ENCODE measurements around the gene THOC1.
A peak's percentile ranks its signal among the peaks of the same experiment; 100 is the strongest.

THOC1 gene

DNA sequence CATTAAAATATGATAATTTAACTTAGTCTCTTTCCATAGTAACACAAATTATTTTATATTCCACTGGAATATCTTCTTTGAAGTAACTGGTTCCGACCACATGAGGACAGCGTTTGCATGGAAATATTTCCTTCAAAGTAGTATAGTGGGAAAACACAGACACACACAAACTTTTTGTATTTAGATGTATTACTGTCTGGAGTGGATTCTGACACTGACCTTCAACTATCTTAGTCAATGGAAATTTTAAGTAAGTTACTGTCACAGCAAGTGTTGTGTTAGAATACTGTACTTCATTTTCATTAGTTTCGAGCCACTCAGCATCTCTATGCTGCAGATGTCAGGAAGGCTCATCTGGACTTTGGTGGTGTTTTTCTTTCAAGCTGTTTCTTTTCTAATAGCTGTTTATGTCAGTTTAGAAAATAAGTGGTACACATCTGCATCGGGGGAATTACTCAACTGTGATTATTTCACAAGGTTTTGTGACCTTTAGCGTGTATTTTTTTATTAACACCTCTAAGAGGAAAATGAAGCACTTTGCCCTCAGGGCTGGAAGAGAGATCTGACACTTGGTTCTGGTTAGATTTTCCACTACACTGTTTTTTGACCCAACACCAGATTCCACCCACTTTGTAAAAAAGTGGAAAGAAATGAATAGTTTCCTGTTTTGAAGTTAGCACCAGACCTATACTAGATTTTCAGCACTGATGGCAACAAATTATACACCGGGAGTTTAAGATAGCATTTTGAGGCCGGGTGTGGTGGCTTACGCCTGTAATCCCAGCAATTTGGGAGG is 18.9 kb upstream of the THOC1 start:
- DNase-seq: no peak
- no peaks in the 10 kb centered on the region for H3K4me1 ChIP-seq (ENCODE audit: control insufficient read depth, insufficient read depth, low read length, poor library complexity, severe bottlenecking)
- H3K27ac ChIP-seq (ENCODE audit: insufficient read depth, low read length, poor library complexity, severe bottlenecking): no peak overlapping the region
- no peaks in the 10 kb centered on the region for H3K9me3 ChIP-seq (ENCODE audit: control insufficient read depth, low read length)
- H3K36me3 ChIP-seq (ENCODE audit: control insufficient read depth, insufficient read depth, low read length): no peaks in the 10 kb centered on the region
- H3K4me3 ChIP-seq (ENCODE audit: insufficient read depth, low read depth, low read length, poor library complexity, severe bottlenecking): no peak overlapping the region
- no peaks in the 10 kb centered on the region for H3K27me3 ChIP-seq (replicated peaks; ENCODE audit: control insufficient read depth, insufficient read depth, low read length, poor library complexity, severe bottlenecking)

- Histone ChIP-seq H3K27me3 (replicated peaks; ENCODE audit: control insufficient read depth, insufficient read depth, low read length, poor library complexity, severe bottlenecking) (peaks cover 3% of the 10 kb centered on the region), H3K4me3 (ENCODE audit: insufficient read depth, low read depth, low read length, poor library complexity, severe bottlenecking) (no peak overlapping the region), H3K9me3 (ENCODE audit: control insufficient read depth, low read length) (no peaks in the 10 kb centered on the region), H3K4me1 (ENCODE audit: control insufficient read depth, insufficient read depth, low read length, poor library complexity, severe bottlenecking) (no peaks in the 10 kb centered on the region), H3K36me3 (ENCODE audit: control insufficient read depth, insufficient read depth, low read length) (no peaks in the 10 kb centered on the region), H3K27ac (ENCODE audit: insufficient read depth, low read length, poor library complexity, severe bottlenecking) (no peak overlapping the region)
- DNase-seq: no peak
Measured at GRCh38 chr18:285817-286216, 18.0 kb upstream of the THOC1 start.

DNA sequence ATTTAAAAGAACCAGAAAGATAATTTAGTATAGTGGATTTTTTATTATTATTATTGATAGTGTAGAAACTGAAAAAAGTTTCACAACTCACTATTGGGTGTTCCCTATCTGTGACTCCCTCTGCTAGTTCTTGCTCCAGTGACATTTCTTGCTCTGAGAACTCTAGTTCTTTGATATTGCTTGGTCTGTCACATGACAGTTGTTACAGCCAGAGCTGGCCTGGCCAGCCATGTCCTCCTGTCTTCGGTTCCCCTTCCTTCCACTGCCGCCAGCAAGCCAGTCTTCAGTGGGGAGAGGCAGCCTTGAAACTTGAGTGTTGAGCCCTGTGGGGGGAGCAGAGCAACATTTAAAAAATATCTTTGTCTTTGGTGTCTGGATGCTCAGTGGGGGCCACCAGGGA is 7.6 kb upstream of the THOC1 start:
- DNase-seq: no peak
- Histone ChIP-seq H3K27me3 (replicated peaks; ENCODE audit: control insufficient read depth, insufficient read depth, low read length, poor library complexity, severe bottlenecking) (no peaks in the 10 kb centered on the region), H3K27ac (ENCODE audit: insufficient read depth, low read length, poor library complexity, severe bottlenecking) (no peak overlapping the region), H3K36me3 (ENCODE audit: control insufficient read depth, insufficient read depth, low read length) (no peaks in the 10 kb centered on the region), H3K9me3 (ENCODE audit: control insufficient read depth, low read length) (no peaks in the 10 kb centered on the region), H3K4me3 (ENCODE audit: insufficient read depth, low read depth, low read length, poor library complexity, severe bottlenecking) (no peak overlapping the region), H3K4me1 (ENCODE audit: control insufficient read depth, insufficient read depth, low read length, poor library complexity, severe bottlenecking) (no peaks in the 10 kb centered on the region)

DNA sequence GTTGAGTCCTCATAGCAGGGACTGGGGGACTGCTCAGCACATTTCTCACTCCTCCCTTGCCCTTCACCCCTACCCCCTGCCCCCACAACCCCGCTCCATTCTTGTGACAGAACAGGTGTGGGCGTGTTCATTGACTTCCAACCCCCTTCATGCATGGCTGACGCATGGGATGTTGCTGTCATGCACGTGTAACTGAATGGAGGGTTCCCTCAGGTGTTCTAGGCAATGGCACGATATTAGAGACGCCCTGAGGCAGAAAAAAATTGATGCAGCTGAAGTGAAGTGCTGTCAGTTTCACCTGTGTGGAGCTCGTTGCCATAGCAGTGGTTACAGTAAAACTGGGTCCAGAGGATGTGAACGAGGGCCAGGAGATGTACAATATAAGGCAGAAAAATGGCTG is 6.5 kb upstream of the THOC1 start:
- no peak for DNase-seq
- Histone ChIP-seq H3K9me3 (ENCODE audit: control insufficient read depth, low read length) (no peaks in the 10 kb centered on the region), H3K4me3 (ENCODE audit: insufficient read depth, low read depth, low read length, poor library complexity, severe bottlenecking) (no peak overlapping the region), H3K4me1 (ENCODE audit: control insufficient read depth, insufficient read depth, low read length, poor library complexity, severe bottlenecking) (no peaks in the 10 kb centered on the region), H3K27me3 (replicated peaks; ENCODE audit: control insufficient read depth, insufficient read depth, low read length, poor library complexity, severe bottlenecking) (no peaks in the 10 kb centered on the region), H3K27ac (ENCODE audit: insufficient read depth, low read length, poor library complexity, severe bottlenecking) (no peak overlapping the region), H3K36me3 (ENCODE audit: control insufficient read depth, insufficient read depth, low read length) (no peaks in the 10 kb centered on the region)

DNA sequence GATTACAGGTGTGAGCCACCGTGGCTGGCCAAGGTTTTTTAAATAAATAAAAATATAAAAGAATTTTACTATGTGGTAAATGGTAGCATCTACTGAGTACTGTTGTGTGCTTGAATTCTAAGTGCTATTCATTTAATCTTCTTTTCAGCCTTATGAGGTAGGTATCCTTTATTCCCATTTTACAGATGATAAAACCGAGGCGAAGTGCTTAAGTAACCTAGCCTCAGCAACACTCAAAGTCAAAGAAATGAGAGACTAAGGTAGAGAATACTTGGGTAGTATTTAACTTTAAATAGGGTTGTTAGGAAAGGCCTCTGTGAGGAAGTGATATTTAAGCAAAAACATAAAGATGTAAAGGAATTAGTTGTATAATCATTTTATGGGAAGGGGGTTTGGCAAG is 5.7 kb upstream of the THOC1 start:
- H3K4me3 ChIP-seq (ENCODE audit: insufficient read depth, low read depth, low read length, poor library complexity, severe bottlenecking): no peak overlapping the region
- DNase-seq: no peak
- no peak overlapping the region for H3K27ac ChIP-seq (ENCODE audit: insufficient read depth, low read length, poor library complexity, severe bottlenecking)
- no peaks in the 10 kb centered on the region for H3K9me3 ChIP-seq (ENCODE audit: control insufficient read depth, low read length)
- H3K27me3 ChIP-seq (replicated peaks; ENCODE audit: control insufficient read depth, insufficient read depth, low read length, poor library complexity, severe bottlenecking): no peaks in the 10 kb centered on the region
- H3K36me3 ChIP-seq (ENCODE audit: control insufficient read depth, insufficient read depth, low read length): no peaks in the 10 kb centered on the region
- no peaks in the 10 kb centered on the region for H3K4me1 ChIP-seq (ENCODE audit: control insufficient read depth, insufficient read depth, low read length, poor library complexity, severe bottlenecking)

DNA sequence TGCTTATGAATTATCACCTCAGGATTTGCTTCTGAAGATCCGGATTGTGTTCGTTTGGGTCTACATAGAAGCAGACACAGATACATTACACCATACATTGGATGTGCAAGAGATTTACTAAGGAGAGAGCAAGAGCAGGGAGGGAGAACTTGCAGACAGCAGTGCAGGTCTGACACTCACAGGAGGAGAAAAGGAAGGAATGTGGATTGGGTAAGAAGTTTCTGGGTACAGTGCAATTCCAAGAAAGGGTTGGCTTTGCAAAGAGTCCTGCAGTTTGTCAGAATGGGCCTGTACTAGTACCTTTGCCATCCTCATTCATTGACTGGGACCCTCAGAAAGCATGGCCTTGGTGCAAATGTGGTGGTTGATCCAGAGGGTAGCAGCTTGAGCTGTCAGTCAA is 4.8 kb upstream of the THOC1 start:
- no peak overlapping the region for H3K4me3 ChIP-seq (ENCODE audit: insufficient read depth, low read depth, low read length, poor library complexity, severe bottlenecking)
- no peaks in the 10 kb centered on the region for H3K4me1 ChIP-seq (ENCODE audit: control insufficient read depth, insufficient read depth, low read length, poor library complexity, severe bottlenecking)
- H3K36me3 ChIP-seq (ENCODE audit: control insufficient read depth, insufficient read depth, low read length): no peaks in the 10 kb centered on the region
- no peaks in the 10 kb centered on the region for H3K9me3 ChIP-seq (ENCODE audit: control insufficient read depth, low read length)
- no peak overlapping the region for H3K27ac ChIP-seq (ENCODE audit: insufficient read depth, low read length, poor library complexity, severe bottlenecking)
- no peaks in the 10 kb centered on the region for H3K27me3 ChIP-seq (replicated peaks; ENCODE audit: control insufficient read depth, insufficient read depth, low read length, poor library complexity, severe bottlenecking)
- no peak for DNase-seq

DNA sequence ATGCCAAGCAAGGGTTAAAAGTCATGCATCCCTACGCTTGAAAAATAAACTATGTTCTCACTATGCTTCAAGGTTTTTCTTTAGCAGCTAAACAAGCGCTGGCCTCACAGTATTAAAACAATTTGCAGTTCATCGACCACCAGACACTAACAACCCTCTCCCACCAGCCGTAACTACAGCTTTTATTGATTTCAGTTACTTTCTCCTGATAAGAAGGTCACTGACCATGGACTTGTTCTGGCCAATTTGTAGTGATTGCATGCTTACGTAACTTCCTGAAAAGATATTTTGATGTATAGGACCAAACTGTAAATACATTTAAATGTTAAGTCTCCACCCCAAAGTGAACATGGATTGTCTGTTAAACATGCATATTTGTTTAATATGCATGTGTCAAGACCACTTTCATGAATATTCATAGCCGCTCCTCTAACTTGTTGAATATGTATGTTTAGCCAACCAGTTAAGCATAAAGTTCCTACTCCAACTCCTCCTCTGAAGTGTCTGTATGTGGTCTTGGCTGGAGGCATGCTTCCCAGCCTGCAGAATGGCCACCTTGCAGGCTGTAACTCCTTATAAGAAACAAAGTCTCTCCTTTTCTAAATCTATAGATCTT is 1.7 kb upstream of the THOC1 start:
- Histone ChIP-seq H3K27me3 (replicated peaks; ENCODE audit: control insufficient read depth, insufficient read depth, low read length, poor library complexity, severe bottlenecking) (no peaks in the 10 kb centered on the region), H3K27ac (ENCODE audit: insufficient read depth, low read length, poor library complexity, severe bottlenecking) (no peak overlapping the region), H3K4me3 (ENCODE audit: insufficient read depth, low read depth, low read length, poor library complexity, severe bottlenecking) (no peak overlapping the region), H3K4me1 (ENCODE audit: control insufficient read depth, insufficient read depth, low read length, poor library complexity, severe bottlenecking) (no peaks in the 10 kb centered on the region), H3K36me3 (ENCODE audit: control insufficient read depth, insufficient read depth, low read length) (no peaks in the 10 kb centered on the region), H3K9me3 (ENCODE audit: control insufficient read depth, low read length) (no peaks in the 10 kb centered on the region)
- no peak for DNase-seq

DNA sequence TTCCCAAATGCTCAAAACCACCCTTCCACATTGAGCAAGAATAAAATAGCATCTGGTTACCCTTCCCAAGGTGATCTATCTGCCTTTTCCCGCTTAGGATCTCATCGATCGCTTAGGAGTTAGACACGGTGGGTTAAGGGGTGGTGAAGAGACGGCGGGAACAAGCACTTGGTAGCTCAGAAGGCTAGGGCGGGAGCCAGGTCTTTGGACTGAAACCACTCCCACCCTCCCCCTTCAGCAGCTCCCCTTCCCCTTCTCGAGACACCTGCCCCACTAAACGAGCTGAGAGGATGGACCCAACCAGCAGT is 513 bp downstream of the THOC1 start:
- Histone ChIP-seq H3K36me3 (ENCODE audit: control insufficient read depth, insufficient read depth, low read length) (peaks cover 7% of the 10 kb centered on the region), H3K9me3 (ENCODE audit: control insufficient read depth, low read length) (no peaks in the 10 kb centered on the region), H3K4me1 (ENCODE audit: control insufficient read depth, insufficient read depth, low read length, poor library complexity, severe bottlenecking) (no peaks in the 10 kb centered on the region), H3K27me3 (replicated peaks; ENCODE audit: control insufficient read depth, insufficient read depth, low read length, poor library complexity, severe bottlenecking) (no peaks in the 10 kb centered on the region), H3K27ac (ENCODE audit: insufficient read depth, low read length, poor library complexity, severe bottlenecking) (peak overlapping the region; percentile 93), H3K4me3 (ENCODE audit: insufficient read depth, low read depth, low read length, poor library complexity, severe bottlenecking) (peak overlapping the region; percentile 83)
- DNase-seq: no peak

DNA sequence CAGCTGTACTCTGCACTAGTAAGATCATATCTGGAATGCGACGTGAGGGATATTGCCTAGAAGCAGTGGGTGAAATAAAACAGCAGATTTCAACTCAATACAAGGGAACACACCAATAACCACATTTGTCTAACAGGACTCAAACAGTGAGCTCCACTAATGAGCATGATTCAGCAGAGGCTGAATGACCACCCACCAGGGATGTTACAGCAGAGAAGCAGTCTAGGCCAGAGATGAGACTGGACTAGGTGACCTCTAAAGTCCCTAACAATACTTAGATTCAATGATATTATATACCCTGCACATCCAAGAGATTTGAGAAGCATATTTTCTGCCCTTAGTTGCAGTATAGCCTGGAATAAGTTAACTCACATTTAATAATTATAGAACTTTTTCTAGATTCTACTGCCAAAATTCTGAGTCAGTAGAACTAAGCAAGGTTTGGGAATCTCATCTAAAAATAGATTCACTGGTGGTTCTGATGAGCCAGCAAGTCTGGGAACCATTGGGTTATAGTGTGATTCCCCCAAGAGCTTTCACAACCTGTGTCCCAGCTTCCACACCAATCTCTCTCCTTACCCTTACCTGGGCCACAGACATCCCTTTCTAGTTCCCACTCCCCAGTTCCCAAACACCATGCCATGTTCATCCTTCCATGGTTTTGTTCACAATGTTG is 6.3 kb downstream of the THOC1 start:
- Histone ChIP-seq H3K4me3 (ENCODE audit: insufficient read depth, low read depth, low read length, poor library complexity, severe bottlenecking) (no peak overlapping the region), H3K36me3 (ENCODE audit: control insufficient read depth, insufficient read depth, low read length) (peaks cover 44% of the 10 kb centered on the region), H3K27me3 (replicated peaks; ENCODE audit: control insufficient read depth, insufficient read depth, low read length, poor library complexity, severe bottlenecking) (no peaks in the 10 kb centered on the region), H3K27ac (ENCODE audit: insufficient read depth, low read length, poor library complexity, severe bottlenecking) (no peak overlapping the region), H3K4me1 (ENCODE audit: control insufficient read depth, insufficient read depth, low read length, poor library complexity, severe bottlenecking) (no peaks in the 10 kb centered on the region), H3K9me3 (ENCODE audit: control insufficient read depth, low read length) (no peaks in the 10 kb centered on the region)
- no peak for DNase-seq

- no peak overlapping the region for H3K27ac ChIP-seq (ENCODE audit: insufficient read depth, low read length, poor library complexity, severe bottlenecking)
- no peak overlapping the region for H3K4me3 ChIP-seq (ENCODE audit: insufficient read depth, low read depth, low read length, poor library complexity, severe bottlenecking)
- no peaks in the 10 kb centered on the region for H3K4me1 ChIP-seq (ENCODE audit: control insufficient read depth, insufficient read depth, low read length, poor library complexity, severe bottlenecking)
- H3K9me3 ChIP-seq (ENCODE audit: control insufficient read depth, low read length): no peaks in the 10 kb centered on the region
- no peak for DNase-seq
- no peaks in the 10 kb centered on the region for H3K27me3 ChIP-seq (replicated peaks; ENCODE audit: control insufficient read depth, insufficient read depth, low read length, poor library complexity, severe bottlenecking)
- peaks cover 54% of the 10 kb centered on the region for H3K36me3 ChIP-seq (ENCODE audit: control insufficient read depth, insufficient read depth, low read length)
Measured at GRCh38 chr18:260547-260946, 7.3 kb downstream of the THOC1 start.

Data from effector memory CD4-positive, alpha-beta T cell (primary cell).